HepG2 (cell line): ENCODE measurements around the gene CCDC117. TPM values are rescaled to one million over a fixed set of nuclear protein-coding genes. Genes with fewer than 3 reads are reported as not detected.

Source experiments
- ATAC-seq: fragments of 200-7000 bp; cut with Tn5 transposase; 3 replicates; pipeline ENCODE4 v1.9.1; 2020; ENCODE audit warnings: mild to moderate bottlenecking, moderate library complexity
- BruUV-seq: library from RNA; stranded (reverse); fragments of 400-500 nt; replicated peaks from 2 replicates; lab custom pipeline; 2021; lab: Mats Ljungman, UMichigan
- CTCF ChIA-PET: fragments of 300-600 bp; formaldehyde crosslinking; extraction: SDS; loops from one replicate; lab custom pipeline; 2021; ENCODE audit warnings: low total read pairs, inconsistent platforms, low intra/inter-chr PET ratio; lab: Yijun Ruan, JAX
- POLR2A ChIA-PET: fragments of 350-600 bp; sonication (Branson Sonifier 250); formaldehyde crosslinking; loops from one replicate; lab custom pipeline; 2020; ENCODE audit warnings: antibody characterized with exemption, inconsistent platforms; lab: Yijun Ruan, JAX
- DNase-seq: peaks from one replicate; pipeline ENCODE4 v3.0.0-alpha.2; 2015; ENCODE audit warnings: low spot score
- FAIRE-seq: peaks from 3 replicates; lab custom pipeline; 2011; peaks lifted over from hg19 to GRCh38; lab: Jason Lieb, UNC
- H2AFZ ChIP-seq: one replicate; pipeline ENCODE4 v1.6.1; 2011; ENCODE audit warnings: low read length, inconsistent platforms
- H3K27ac ChIP-seq: fragments of 300-600 bp; 3 replicates; pipeline ENCODE4 v1.8.0; 2011; ENCODE audit warnings: mixed run types, mild to moderate bottlenecking, mixed read lengths, low read length, inconsistent platforms; ENCODE audit not compliant: insufficient read depth; ENCODE audit errors: extremely low read length
- H3K27me3 ChIP-seq, 2 experiments: fragments of 200-600 bp in 1 of 2; 2 replicates in 1 of 2; 3 replicates in 1 of 2; pipeline versions ENCODE4 v1.6.0 to v1.8.0; 2011; ENCODE audit warnings: low read length in 2 of 2, mild to moderate bottlenecking in 2 of 2, moderate library complexity in 2 of 2, inconsistent platforms in 1 of 2; ENCODE audit not compliant: insufficient read depth in 2 of 2, control insufficient read depth in 1 of 2
- H3K36me3 ChIP-seq, 2 experiments: fragments of 200-600 bp in 1 of 2; replicated peaks in 1 of 2; 2 replicates in 1 of 2; 3 replicates in 1 of 2; pipeline versions ENCODE4 v1.5.1 to v1.8.0; 2011; ENCODE audit warnings: low read length in 2 of 2, inconsistent platforms in 1 of 2; ENCODE audit not compliant: insufficient read depth in 2 of 2, control insufficient read depth in 1 of 2
- H3K4me1 ChIP-seq: 2 replicates; pipeline ENCODE4 v1.5.1; 2012; ENCODE audit warnings: low read length, inconsistent platforms; ENCODE audit not compliant: insufficient read depth
- H3K4me2 ChIP-seq: 2 replicates; pipeline ENCODE4 v1.6.0; 2011; ENCODE audit warnings: low read depth, low read length, inconsistent platforms
- H3K4me3 ChIP-seq, 3 experiments: fragments of 200-600 bp in 1 of 3; sonication (generic), shearing (Covaris generic) in 1 of 3; replicated peaks in 1 of 3; 2 replicates each; pipeline ENCODE4 v1.5.1; 2011 to 2016; ENCODE audit warnings: low read length in 3 of 3, inconsistent platforms in 2 of 3, low read depth in 2 of 3, mild to moderate bottlenecking in 2 of 3, control low read depth in 1 of 3, mixed read lengths in 1 of 3; ENCODE audit not compliant: insufficient read depth in 1 of 3
- H3K79me2 ChIP-seq: one replicate; pipeline ENCODE4 v1.6.1; 2011; ENCODE audit warnings: low read length, inconsistent platforms; ENCODE audit not compliant: insufficient read depth
- H3K9ac ChIP-seq: 2 replicates; pipeline ENCODE4 v1.6.0; 2011; ENCODE audit warnings: mild to moderate bottlenecking, low read depth, low read length, inconsistent platforms; ENCODE audit not compliant: insufficient read depth
- H3K9me3 ChIP-seq: 2 replicates; pipeline ENCODE4 v1.5.1; 2012; ENCODE audit warnings: mild to moderate bottlenecking, low read length
- H4K20me1 ChIP-seq: 2 replicates; pipeline ENCODE4 v1.6.0; 2011; ENCODE audit warnings: inconsistent platforms, mild to moderate bottlenecking, low read length, moderate library complexity; ENCODE audit not compliant: insufficient read depth
- FOXA1 ChIP-seq, 2 experiments: fragments of 450-650 bp in 1 of 2; sonication (generic) in 1 of 2; formaldehyde crosslinking in 1 of 2; IDR thresholded peaks; 2 replicates each; pipeline versions ENCODE4 v1.4.0 to v1.6.1; 2016 to 2020; ENCODE audit warnings: missing genetic modification reagents in 1 of 2
- KAT8 ChIP-seq: IDR thresholded peaks from 2 replicates; pipeline ENCODE4 v1.6.1; 2016; ENCODE audit warnings: missing genetic modification reagents, missing compliant biosample characterization
- MLX ChIP-seq: IDR thresholded peaks from 2 replicates; pipeline ENCODE4 v1.6.1; 2016
- MYC ChIP-seq: sonication (generic); formaldehyde crosslinking; IDR thresholded peaks from 2 replicates; pipeline ENCODE4 v1.9.0; 2021; ENCODE audit warnings: missing genetic modification reagents, borderline replicate concordance
- MYNN ChIP-seq: sonication (generic); formaldehyde crosslinking; IDR thresholded peaks from 2 replicates; pipeline ENCODE4 v1.4.0; 2020; ENCODE audit warnings: mild to moderate bottlenecking, low read depth, missing genetic modification reagents
- RAD21 ChIP-seq: fragments of 450-650 bp; formaldehyde crosslinking; IDR thresholded peaks from 2 replicates; pipeline ENCODE4 v1.5.0; 2020; ENCODE audit warnings: mild to moderate bottlenecking
- SKI ChIP-seq: fragments of 450-650 bp; IDR thresholded peaks from one replicate; pipeline ENCODE4 v1.6.1; 2018; ENCODE audit warnings: mild to moderate bottlenecking; ENCODE audit not compliant: partially characterized antibody
- TCF12 ChIP-seq, 2 experiments: fragments of 450-650 bp in 1 of 2; sonication (generic) in 1 of 2; formaldehyde crosslinking in 1 of 2; IDR thresholded peaks; 2 replicates each; pipeline versions ENCODE4 v1.6.1 to v1.8.0; 2017 to 2022; ENCODE audit warnings: antibody characterized with exemption in 1 of 2, mild to moderate bottlenecking in 1 of 2, missing genetic modification reagents in 1 of 2, moderate library complexity in 1 of 2
- ZMYM3 ChIP-seq: sonication (generic); formaldehyde crosslinking; IDR thresholded peaks from 2 replicates; pipeline ENCODE4 v1.5.1; 2020; ENCODE audit warnings: mild to moderate bottlenecking, missing genetic modification reagents
- ZNF121 ChIP-seq: sonication (generic); formaldehyde crosslinking; IDR thresholded peaks from 2 replicates; pipeline ENCODE4 v1.5.0; 2020; ENCODE audit warnings: mild to moderate bottlenecking, missing genetic modification reagents
- ZNF749 ChIP-seq: sonication (generic); formaldehyde crosslinking; IDR thresholded peaks from 2 replicates; pipeline ENCODE4 v1.8.0; 2022; ENCODE audit warnings: mild to moderate bottlenecking, missing genetic modification reagents, moderate library complexity, borderline replicate concordance
- ZSCAN20 ChIP-seq: sonication (generic); formaldehyde crosslinking; IDR thresholded peaks from 2 replicates; pipeline ENCODE4 v1.4.0; 2020; ENCODE audit warnings: missing genetic modification reagents, mild to moderate bottlenecking, borderline replicate concordance
- WGBS: methylation state at CpG from one replicate; pipeline ENCODE4 v1.1.6; 2017; ENCODE audit warnings: low lambda C conversion rate; 5-methylcytosine and 5-hydroxymethylcytosine counted together
- in situ Hi-C: cut with HindIII; loops from 2 replicates; pipeline ENCODE4 v1.10.0; 2017; ENCODE audit warnings: low pct_unique_long_range_greater_than_20kb; ENCODE audit not compliant: extremely low pct_ligation_motif_present
- intact Hi-C: fragments of 100-400 bp; cut with micrococcal nuclease; formaldehyde crosslinking; loops from one replicate; pipeline ENCODE4 v1.10.0; 2022; ENCODE audit not compliant: unreplicated experiment
- polyA plus RNA-seq, 8 experiments: library from polyadenylated mRNA; depleted of rRNA in 3 of 8; stranded (reverse) in 7 of 8; unstranded in 1 of 8; fragments of >200 nt; fragmentation: Illumina TruSeq in 4 of 8; extraction: Trizol in 4 of 8; gene quantifications; 2 replicates each; pipeline versions ENCODE4 v1.2.1 to v1.2.3, GENCODE V29; 2011 to 2016; ENCODE audit warnings: low read depth in 4 of 8, missing spikeins in 1 of 8, mixed read lengths in 1 of 8; ENCODE audit not compliant: insufficient read depth in 1 of 8
- total RNA-seq, 5 experiments: library from RNA; depleted of rRNA; stranded (reverse); fragments of >200 nt; fragmentation: Illumina TruSeq; extraction: Trizol; gene quantifications; 2 replicates each; pipeline ENCODE4 v1.2.3, GENCODE V29; 2016; ENCODE audit warnings: low read depth in 1 of 5

Gene CCDC117
- total and polyA plus RNA-seq, 2 of the 13 experiments (the other 11 are each of a cell fraction or from before 2014, with no cell fraction given) = 12.6 to 34.2 TPM

- intact Hi-C loops = no loop called here
- CTCF ChIA-PET = no interaction called here
- no peak for ATAC-seq
- peaks cover 0 to 26% of the 10 kb centered on the region in 2 experiments; a peak in 3 of 5 replicates for H3K36me3 ChIP-seq
- in situ Hi-C loops = no loop called here
- no peaks in the 10 kb centered on the region for H4K20me1 ChIP-seq
- no peak overlapping the region for H3K4me3 ChIP-seq
- 0 out of 2 replicates have a peak, but pooled peaks have one; percentile 4 for TF ChIP-seq ZMYM3 (CRISPR knock-in tag)
- no peak for TF ChIP-seq FOXA1 (IDR thresholded peaks at IDR 0.05)
- no peak for TF ChIP-seq FOXA1 (CRISPR knock-in tag; IDR thresholded peaks at IDR 0.05)
- TF ChIP-seq ZNF121 = peak; percentile 84
- POLR2A ChIA-PET = interaction anchor here (0.7 to 4.5 kb wide), 6 partner anchors 10 to 204 kb away, joined by 3 to 59 read pairs (median 5); partner anchors contain the start of gene TTC28
- peak overlapping the region; percentile 39; the same call in 1 of the 2 replicates for H3K9ac ChIP-seq
- BruUV-seq = no TSS peak
- no peak overlapping the region for H2AFZ ChIP-seq
- no peak overlapping the region for H3K27ac ChIP-seq
- WGBS = 90% methylated on average over 1 of the region's 1 CpG
- no peak for FAIRE-seq
- H3K4me1 ChIP-seq = peaks cover 84% of the 10 kb centered on the region
- peaks cover 57% of the 10 kb centered on the region for H3K79me2 ChIP-seq
- no peaks in the 10 kb centered on the region for H3K9me3 ChIP-seq
- H3K27me3 ChIP-seq = no peaks in the 10 kb centered on the region; a peak in 1 of 5 replicates
- H3K4me2 ChIP-seq = peak overlapping the region; percentile 82; the same call in 1 of the 2 replicates
- no peak for DNase-seq
Observed at GRCh38 chr22:28774378-28774777, 1.9 kb downstream of the CCDC117 start.

- ChIA-PET CTCF (no interaction called here), POLR2A (no interaction called here)
- H3K4me3 ChIP-seq = no peak overlapping the region
- H3K27me3 ChIP-seq = no peaks in the 10 kb centered on the region
- BruUV-seq = no TSS peak
- WGBS = 93% methylated on average over 5 of the region's 5 CpGs
- in situ Hi-C loops (loop anchor here (10.0 kb wide), 1 partner anchor 175 kb away; no protein-coding TSS in a partner anchor), intact Hi-C loops (loop anchor here (5.0 kb wide), 2 partner anchors 38 to 178 kb away; partner anchors contain the start of genes CHEK2 and HSCB)
- H3K4me1 ChIP-seq = peaks cover 86% of the 10 kb centered on the region
- no peaks in the 10 kb centered on the region for H4K20me1 ChIP-seq
- H3K36me3 ChIP-seq = peaks cover 3 to 34% of the 10 kb centered on the region in 2 experiments
- DNase-seq = no peak
- peaks cover 60% of the 10 kb centered on the region for H3K79me2 ChIP-seq
- H3K9ac ChIP-seq = no peak overlapping the region
- ATAC-seq = no peak
- FAIRE-seq = no peak
- H3K27ac ChIP-seq = no peak overlapping the region
- no peak overlapping the region for H3K4me2 ChIP-seq
- H3K9me3 ChIP-seq = no peaks in the 10 kb centered on the region
- H2AFZ ChIP-seq = no peak overlapping the region
- TF ChIP-seq TCF12 (IDR thresholded peaks at IDR 0.05) = no peak
- no peak for TF ChIP-seq TCF12 (CRISPR knock-in tag; IDR thresholded peaks at IDR 0.05)
- TF ChIP-seq KAT8 (CRISPR knock-in tag) = no peak
- no peak for TF ChIP-seq MYC (CRISPR knock-in tag)
- no peak for TF ChIP-seq ZSCAN20 (CRISPR knock-in tag)
- TF ChIP-seq ZNF749 (CRISPR knock-in tag) = no peak
- TF ChIP-seq MYNN (CRISPR knock-in tag) = no peak
- TF ChIP-seq RAD21 (CRISPR knock-in tag) = no peak
- no peak for TF ChIP-seq MLX (CRISPR knock-in tag)
- no peak for TF ChIP-seq SKI
Observed at GRCh38 chr22:28779833-28780232, 7.3 kb downstream of the CCDC117 start.
